Fibroblast of the aortic adventitia (primary cell): Measurements from ENCODE around the gene NLRP4. TPM values are rescaled to one million over a fixed set of nuclear protein-coding genes. Genes with fewer than 3 reads are reported as not detected.

Source experiments
- DNase-seq: peaks from one replicate; pipeline ENCODE4 v3.0.0-alpha.2; 2010; ENCODE audit warnings: low read depth
- H3K4me3 ChIP-seq: 2 replicates; pipeline ENCODE4 v1.5.1; 2011; ENCODE audit warnings: low read depth, mild to moderate bottlenecking, control low read depth, low read length, moderate library complexity
- CTCF ChIP-seq: IDR thresholded peaks from 2 replicates; pipeline ENCODE4 v1.5.1; 2011; ENCODE audit warnings: mild to moderate bottlenecking, low read length, control low read depth, inconsistent platforms; ENCODE audit not compliant: insufficient read depth
- total RNA-seq: library from RNA; depleted of rRNA; stranded (reverse); fragments of >200 nt; gene quantifications from 2 replicates; pipeline ENCODE4 v1.2.3, GENCODE V29; 2012; ENCODE audit warnings: low replicate concordance

Gene NLRP4
- total RNA-seq, 1 donor = not detected

DNA sequence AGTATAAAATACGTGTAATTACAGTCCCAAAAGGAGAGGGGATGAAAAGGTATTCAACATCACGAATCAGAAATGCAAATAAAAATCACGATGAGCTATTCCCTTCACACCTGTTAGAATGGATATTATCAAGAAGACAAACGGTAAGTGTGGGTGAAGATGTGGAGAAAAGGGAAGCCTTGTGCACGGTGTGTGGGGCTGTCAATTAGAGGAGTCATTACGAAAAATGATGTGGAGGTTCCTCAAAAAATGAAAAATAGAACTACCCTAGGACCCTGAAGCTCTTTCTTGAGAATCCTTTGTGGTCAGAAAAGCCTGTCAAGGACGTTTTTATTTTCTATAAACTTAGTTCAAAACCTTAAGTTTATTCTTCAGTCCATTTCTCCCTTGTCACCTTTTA is 23.9 kb upstream of the NLRP4 start:
- DNase-seq = no peak
- H3K4me3 ChIP-seq = no peak overlapping the region
- TF ChIP-seq CTCF = no peak

- no peak for DNase-seq
- no peak for TF ChIP-seq CTCF
- H3K4me3 ChIP-seq = no peak overlapping the region
Observed at GRCh38 chr19:55813906-55814305, 22.4 kb upstream of the NLRP4 start.

GRCh38 chr19:55820037-55820436 is 16.3 kb upstream of the NLRP4 start:
- TF ChIP-seq CTCF = no peak
- H3K4me3 ChIP-seq = no peak overlapping the region
- no peak for DNase-seq

- no peak overlapping the region for H3K4me3 ChIP-seq
- DNase-seq = no peak
- TF ChIP-seq CTCF = no peak
Observed at GRCh38 chr19:55830656-55831055, 5.7 kb upstream of the NLRP4 start.

GRCh38 chr19:55831846-55832245 is 4.5 kb upstream of the NLRP4 start, which contains the start of gene NLRP11:
TSS of gene NLRP11 (minus strand) at chr19:55831999. CDS start at chr19:55818174, 13,825 bp downstream.
- no peak for TF ChIP-seq CTCF
- no peak within 1 kb of the TSS for H3K4me3 ChIP-seq
- DNase-seq = no peak

DNA sequence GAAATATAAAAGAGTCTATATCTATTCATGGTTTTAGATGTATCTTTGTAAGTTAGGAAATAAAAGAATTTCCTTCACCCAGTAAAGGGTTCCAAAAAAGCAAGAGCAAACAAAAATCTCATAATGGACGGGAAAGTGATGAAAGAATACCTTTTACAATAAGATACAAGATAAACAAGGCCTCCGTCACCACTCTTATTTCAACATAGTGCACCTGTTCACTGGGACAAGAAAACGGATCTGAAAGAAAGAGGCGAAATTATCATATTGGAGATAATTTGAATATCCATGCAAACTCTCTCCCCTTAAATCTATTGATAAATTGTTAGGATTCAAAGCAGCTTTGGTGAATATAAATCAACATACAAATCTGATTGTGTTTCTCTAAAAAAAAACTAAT is 3.7 kb upstream of the NLRP4 start:
- no peak for DNase-seq
- TF ChIP-seq CTCF = no peak
- H3K4me3 ChIP-seq = no peak overlapping the region

- no peak overlapping the region for H3K4me3 ChIP-seq
- TF ChIP-seq CTCF = no peak
- DNase-seq = no peak
Observed at GRCh38 chr19:55838251-55838650, 1.9 kb downstream of the NLRP4 start.
